Fibroblast of lung (primary cell): ENCODE measurements around the gene LILRB2.

Experiments used
- CTCF ChIP-seq, 2 donors: IDR thresholded peaks in 1 of 2; conservative IDR thresholded peaks in 1 of 2; 1 replicate in 1 of 2; 2 replicates in 1 of 2; pipeline ENCODE4 v1.5.1; 2011 to 2012; ENCODE audit warnings: low read length in 2 of 2, control low read depth in 1 of 2, inconsistent platforms in 1 of 2, low read depth in 1 of 2, mild to moderate bottlenecking in 1 of 2
- EZH2 ChIP-seq: IDR thresholded peaks from 2 replicates; pipeline ENCODE4 v1.5.1; 2012; ENCODE audit warnings: low read length, control low read depth, mild to moderate bottlenecking; ENCODE audit errors: missing control alignments

GRCh38 chr19:54317965-54318240 lies 37.0 kb upstream of the LILRB2 start:
- no peak for TF ChIP-seq EZH2
- TF ChIP-seq CTCF (conservative IDR thresholded peaks at IDR 0.05 in 1 of 2, IDR thresholded peaks at IDR 0.05 in 1 of 2; ENCODE audit: low read depth in 1 of 2, low read length in 2 of 2), result no peak
